NCI-H1694 (cell line): ENCODE results near the gene NPIPA2.
"Not testable (repeated sequence)": the region's sequence is repeated elsewhere in the genome, so short reads cannot be mapped to it uniquely, and the experiment has no call there.

Experiments
- DNase-seq: peaks from one replicate; lab custom pipeline; 2025; lab: John Stamatoyannopoulos, UW

NPIPA2 gene

DNA sequence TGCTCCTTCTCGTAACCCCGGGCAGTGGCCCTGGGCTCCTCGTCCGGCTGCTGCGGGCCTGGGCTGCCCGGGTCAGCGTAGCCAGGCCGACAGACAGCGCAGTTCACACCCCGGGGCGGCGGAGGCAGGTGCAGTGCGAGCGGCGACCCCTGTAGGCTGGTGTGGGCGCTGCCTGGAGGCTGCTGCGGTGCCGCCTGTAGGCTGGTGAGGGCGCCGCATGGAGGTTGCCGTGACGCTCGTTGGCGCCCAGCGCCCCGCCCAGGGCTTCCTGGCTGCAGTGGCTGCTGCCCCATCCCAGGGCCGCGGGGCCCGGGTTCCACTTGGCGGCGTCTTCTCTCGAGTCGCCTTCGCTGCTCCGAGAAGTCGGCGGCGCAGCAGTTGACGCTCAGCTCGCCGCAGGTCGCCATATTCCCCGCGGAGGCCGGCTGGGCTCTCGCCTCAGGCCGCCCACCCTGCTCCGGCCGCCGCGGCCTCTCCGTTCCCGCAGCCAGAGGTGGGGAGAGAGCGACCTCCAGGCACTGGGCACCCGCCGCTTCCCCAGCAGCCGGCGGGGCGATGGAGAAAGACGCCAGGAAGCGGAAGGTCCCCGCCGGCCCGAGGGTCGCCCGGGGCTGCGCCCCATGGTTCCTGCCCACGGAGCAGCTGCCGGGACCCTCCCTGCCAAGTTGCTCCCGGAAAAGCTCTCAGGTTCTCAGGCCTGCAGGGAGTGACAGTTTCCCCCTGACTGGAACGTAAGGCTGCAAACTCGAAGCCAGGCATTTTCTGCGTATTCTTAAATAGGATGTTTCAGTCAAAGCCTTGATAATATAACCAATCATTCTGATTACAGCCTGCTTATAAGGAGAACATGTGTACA lies at the start of gene NPIPA2:
NPIPA2 (plus strand) TSS at position 261 of the 856 bp plus-strand sequence. CDS start 5,533 bp downstream, outside the sequence.
- DNase-seq = not testable (repeated sequence)

- not testable (repeated sequence) for DNase-seq
Observed at GRCh38 chr16:14694129-14694528, 48.2 kb upstream of the NPIPA2 start, which contains the start of gene PLA2G10. Gene PLA2G10 (minus strand): TSS chr16:14694308. CDS start chr16:14694229, 79 bp downstream.

- DNase-seq = not testable (repeated sequence)
Observed at GRCh38 chr16:14701859-14702258, 40.5 kb upstream of the NPIPA2 start.

DNA sequence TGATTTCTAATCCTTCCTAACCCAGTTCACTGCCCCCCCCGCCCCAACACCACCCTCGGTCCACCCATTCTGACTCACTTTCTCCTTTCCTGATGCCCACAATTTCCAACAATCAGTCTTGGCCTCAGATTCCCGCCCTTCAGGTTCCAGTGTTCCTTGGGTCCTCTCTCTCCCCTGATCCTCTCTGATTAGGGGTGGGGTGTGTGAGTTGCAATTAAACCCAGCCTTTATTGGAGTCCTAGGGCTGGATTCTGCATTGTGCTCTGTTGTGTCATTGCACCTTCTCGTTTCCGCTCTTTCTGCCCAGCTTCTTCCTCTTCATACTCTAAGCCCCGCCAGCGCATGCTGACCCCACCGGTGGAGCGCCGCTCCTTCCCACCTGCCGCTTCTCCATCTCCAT lies 39.7 kb upstream of the NPIPA2 start:
- DNase-seq = not testable (repeated sequence)

GRCh38 chr16:14703156-14704011 lies 38.9 kb upstream of the NPIPA2 start, which contains the start of gene NPIPA3:
Gene NPIPA3 (plus strand): TSS chr16:14703411. CDS start chr16:14708944, 5,533 bp downstream.
- DNase-seq = not testable (repeated sequence)

DNA sequence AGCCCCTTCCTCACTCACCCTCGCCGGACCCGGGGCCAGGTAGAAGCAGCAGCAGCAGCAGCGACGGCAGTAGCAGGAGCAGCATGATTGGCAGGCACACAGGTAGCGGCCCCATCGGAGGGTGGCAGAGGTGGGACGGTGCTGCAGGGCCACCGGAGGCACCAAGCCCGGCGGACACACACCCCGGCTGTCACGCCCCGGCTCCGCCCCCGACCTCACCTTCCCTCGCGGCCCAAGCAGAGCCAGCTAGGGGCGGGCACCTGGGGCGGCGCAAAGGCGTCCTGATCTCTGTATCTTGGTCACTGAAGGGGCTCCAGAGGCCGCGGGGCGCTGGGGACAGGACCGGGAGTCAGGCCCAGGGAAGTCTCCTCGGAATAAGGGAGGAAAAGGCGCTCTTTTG lies 9.1 kb upstream of the NPIPA2 start:
- not testable (repeated sequence) for DNase-seq

GRCh38 chr16:14740832-14741385 lies 1.4 kb upstream of the NPIPA2 start:
- DNase-seq = not testable (repeated sequence)

DNA sequence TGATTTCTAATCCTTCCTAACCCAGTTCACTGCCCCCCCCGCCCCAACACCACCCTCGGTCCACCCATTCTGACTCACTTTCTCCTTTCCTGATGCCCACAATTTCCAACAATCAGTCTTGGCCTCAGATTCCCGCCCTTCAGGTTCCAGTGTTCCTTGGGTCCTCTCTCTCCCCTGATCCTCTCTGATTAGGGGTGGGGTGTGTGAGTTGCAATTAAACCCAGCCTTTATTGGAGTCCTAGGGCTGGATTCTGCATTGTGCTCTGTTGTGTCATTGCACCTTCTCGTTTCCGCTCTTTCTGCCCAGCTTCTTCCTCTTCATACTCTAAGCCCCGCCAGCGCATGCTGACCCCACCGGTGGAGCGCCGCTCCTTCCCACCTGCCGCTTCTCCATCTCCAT lies 539 bp upstream of the NPIPA2 start:
- not testable (repeated sequence) for DNase-seq

DNA sequence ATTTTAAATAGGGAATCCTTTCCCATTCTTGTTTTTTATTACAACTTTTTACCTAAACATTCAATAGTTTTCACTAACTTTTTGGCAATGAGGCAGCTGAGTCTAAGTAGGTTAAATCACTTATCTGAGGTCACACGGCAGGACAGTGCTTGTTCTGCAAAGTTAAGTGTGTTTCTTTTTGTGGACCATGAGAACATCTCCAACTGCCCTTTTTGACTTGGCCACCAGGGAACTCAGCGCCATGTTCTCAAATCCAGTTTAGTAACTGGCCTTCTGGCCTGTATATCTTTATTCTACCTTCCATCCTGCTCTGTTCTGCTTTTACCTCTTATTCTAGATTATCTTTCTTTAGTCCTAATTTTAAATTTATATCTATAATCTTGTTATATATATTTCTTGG lies 31.3 kb downstream of the NPIPA2 start:
- DNase-seq = not testable (repeated sequence)

DNA sequence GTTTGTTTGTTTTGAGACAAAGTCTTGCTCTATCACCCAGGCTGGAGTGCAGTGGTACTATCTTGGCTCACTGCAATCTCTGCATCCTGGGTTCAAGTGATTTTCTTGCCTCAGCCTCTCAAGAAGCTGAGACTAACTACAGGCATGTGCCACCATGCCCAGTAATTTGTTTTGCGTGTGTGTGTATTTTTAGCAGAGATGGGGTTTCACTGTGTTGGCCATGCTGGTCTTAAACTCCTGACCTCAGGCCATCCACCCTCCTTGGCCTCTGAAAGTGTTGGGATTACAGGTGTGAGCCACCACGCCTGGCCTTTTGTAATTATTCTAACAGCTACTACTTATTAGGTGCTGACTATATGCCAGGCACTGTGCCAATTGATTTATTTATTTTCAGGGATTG lies 33.3 kb downstream of the NPIPA2 start:
- not testable (repeated sequence) for DNase-seq

DNA sequence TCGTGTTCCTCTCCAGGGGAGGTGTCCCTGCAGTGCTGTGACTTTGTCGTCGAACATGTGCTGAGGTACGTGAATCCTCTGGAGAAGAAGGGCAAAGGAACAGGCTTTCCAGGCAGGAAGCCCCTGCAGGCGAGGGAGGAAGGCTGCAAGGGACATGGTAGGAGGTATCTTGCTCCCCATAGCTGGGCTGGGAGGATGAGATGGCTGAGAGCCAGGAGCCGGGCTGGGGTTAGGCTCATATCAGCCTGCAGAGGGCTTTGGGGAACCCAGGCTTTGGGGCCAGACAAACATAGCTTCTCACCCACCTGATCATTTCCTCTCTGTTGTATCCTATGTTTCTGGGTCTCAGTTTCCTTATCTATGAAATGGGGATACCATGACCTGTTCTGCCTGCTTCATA lies 34.4 kb downstream of the NPIPA2 start:
- DNase-seq = not testable (repeated sequence)

- DNase-seq = not testable (repeated sequence)
Observed at GRCh38 chr16:14779368-14779877, 37.1 kb downstream of the NPIPA2 start.

- DNase-seq = not testable (repeated sequence)
Observed at GRCh38 chr16:14786180-14786579, 43.8 kb downstream of the NPIPA2 start.

DNA sequence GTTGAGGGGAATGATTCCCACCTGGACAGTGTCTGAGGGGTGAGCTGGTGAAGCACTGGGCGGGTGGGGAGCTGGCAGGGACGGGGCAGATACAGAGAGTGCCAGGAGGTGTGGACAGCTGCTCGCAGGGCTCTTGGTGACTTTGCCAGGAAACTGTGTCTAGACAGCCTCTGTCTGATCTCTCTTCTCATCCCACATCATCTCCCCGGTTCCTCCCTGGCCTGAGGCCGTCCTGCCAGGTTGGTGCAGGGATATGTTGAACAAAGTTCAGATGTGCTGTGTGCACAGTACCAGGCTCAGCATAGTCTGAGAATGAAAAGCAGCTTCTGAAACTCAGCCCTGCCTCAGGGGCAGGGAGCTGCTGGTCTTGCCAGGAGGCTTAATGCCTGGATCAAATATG lies 47.2 kb downstream of the NPIPA2 start:
- DNase-seq = not testable (repeated sequence)

DNA sequence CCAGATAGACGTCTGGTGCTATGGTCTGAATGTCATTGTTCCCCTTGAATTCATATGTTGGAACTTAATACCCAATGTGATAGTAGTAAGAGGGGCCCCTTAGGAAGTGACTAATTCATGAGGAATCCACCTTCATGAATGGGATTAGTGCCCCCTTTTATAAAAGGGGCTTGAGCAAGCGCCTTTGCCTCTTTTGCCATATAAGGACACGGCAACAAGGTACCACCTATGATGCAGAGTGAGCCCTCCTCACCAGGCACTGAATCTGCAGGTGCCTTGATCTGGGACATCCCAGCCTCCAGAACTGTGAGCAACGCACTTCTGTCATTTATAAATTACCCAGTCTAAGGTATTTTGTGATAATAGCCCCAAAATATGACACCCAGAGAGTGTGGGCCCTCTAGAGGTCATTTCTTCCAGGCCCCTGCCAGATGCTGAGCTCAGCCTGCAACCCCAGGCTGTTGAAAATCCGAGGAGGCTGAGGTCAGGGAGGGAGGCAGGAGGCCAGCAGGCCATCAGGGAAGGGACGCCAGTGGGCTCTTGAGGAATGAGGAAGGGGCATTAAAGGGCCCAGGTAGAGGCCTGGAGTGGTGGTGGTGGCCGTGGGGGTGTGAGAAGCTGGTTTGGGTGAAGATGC lies 48.1 kb downstream of the NPIPA2 start:
- DNase-seq = not testable (repeated sequence)

DNA sequence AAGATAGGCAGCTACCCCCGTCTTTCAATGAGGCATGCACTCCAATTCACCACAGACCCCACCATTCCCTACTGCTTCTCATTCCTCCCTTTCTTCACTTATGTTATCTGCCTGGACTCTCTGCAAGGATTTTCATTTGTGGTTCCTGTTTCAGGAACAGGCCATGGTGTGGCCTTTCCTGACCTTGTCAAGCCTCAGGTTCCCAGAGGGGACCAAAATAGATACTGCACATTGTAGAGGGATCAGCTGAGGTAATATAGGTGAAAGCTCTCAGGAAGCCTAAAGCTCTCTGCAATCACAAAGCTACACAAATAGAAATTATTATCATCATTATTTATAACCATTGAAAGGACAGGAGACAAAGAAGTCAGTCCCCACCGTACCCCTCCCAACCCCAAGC lies 50.6 kb downstream of the NPIPA2 start:
- not testable (repeated sequence) for DNase-seq

DNA sequence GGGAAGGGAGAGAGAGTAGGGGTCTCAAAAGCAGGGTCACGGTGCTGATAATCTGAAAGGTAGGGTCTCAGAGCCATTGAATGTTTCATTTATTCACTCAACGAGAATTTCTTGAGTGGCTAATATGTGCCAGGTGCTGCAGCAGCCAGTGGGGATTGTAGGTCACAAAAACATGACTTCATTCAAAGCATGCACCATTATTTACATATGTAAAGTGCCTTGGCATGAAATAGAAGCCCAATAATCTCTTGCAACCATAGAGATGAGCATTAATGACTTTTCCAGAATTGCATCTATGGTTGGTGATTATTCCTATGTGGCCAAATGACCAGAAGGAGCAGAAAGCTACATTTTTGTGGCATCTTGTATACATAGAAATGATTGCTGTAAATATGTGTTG lies 55.2 kb downstream of the NPIPA2 start:
- not testable (repeated sequence) for DNase-seq

GRCh38 chr16:14803577-14803976 lies 61.2 kb downstream of the NPIPA2 start:
- DNase-seq = not testable (repeated sequence)

- DNase-seq = not testable (repeated sequence)
Observed at GRCh38 chr16:14807184-14807678, 64.9 kb downstream of the NPIPA2 start.

DNA sequence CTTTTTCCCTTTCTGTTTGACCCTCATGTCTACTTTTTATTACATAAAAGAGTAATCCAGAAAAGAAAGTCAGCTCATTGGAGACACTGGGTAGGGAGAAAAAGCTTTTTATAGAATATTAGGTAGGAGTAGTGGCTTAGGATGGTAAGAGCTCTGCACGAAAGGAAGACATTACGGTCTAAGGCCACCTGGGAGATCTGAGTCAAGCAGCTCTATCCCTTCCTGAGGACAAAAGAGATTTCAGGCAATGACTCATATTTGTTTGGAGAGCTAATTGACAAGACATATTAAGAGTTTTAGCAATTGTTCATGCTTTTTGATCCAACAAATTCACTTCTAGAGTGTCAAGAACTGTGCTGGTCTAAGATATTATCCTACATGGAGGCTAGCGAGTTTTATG lies 71.6 kb downstream of the NPIPA2 start:
- DNase-seq = not testable (repeated sequence)
